Lower leg skin (tissue), 3 donors: ENCODE results near the gene ARHGAP4.

Source experiments
- POLR2A ChIP-seq, 2 donors: fragments of 450-650 bp; IDR thresholded peaks; one replicate each; pipeline ENCODE4 v1.6.1; 2016 to 2017; ENCODE audit warnings: antibody characterized with exemption in 2 of 2, mild to moderate bottlenecking in 1 of 2, moderate library complexity in 1 of 2
- TF ChIP-seq, protein P1 (sequence below), 3 donors: fragments of 450-650 bp; IDR thresholded peaks; one replicate each; pipeline ENCODE4 v1.5.1; 2016; ENCODE audit warnings: antibody characterized with exemption in 3 of 3, mild to moderate bottlenecking in 3 of 3, moderate library complexity in 2 of 3

DNA sequence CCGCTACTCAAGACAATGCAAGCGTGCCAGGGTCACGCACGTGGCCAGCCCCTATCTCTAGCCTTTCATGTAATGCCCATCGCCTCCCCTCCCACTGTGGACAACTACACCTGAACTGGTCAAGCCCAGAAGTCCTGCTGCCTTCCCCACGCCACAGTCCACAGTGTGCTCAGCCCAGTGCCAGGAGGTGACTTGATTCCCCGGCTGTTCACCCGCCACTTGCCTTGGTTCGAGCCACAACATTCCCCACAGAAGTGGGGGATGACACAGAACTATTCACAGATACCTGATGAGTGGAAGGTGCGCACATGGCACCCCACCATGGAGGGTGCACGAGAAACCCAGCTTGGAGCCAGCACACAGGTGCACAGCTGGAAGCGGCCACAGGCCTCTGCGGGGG lies 6.8 kb downstream of the ARHGAP4 start:
- TF ChIP-seq, protein P1, sequence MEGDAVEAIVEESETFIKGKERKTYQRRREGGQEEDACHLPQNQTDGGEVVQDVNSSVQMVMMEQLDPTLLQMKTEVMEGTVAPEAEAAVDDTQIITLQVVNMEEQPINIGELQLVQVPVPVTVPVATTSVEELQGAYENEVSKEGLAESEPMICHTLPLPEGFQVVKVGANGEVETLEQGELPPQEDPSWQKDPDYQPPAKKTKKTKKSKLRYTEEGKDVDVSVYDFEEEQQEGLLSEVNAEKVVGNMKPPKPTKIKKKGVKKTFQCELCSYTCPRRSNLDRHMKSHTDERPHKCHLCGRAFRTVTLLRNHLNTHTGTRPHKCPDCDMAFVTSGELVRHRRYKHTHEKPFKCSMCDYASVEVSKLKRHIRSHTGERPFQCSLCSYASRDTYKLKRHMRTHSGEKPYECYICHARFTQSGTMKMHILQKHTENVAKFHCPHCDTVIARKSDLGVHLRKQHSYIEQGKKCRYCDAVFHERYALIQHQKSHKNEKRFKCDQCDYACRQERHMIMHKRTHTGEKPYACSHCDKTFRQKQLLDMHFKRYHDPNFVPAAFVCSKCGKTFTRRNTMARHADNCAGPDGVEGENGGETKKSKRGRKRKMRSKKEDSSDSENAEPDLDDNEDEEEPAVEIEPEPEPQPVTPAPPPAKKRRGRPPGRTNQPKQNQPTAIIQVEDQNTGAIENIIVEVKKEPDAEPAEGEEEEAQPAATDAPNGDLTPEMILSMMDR (IDR thresholded peaks at IDR 0.05), result no peak
- no peak for TF ChIP-seq POLR2A (IDR thresholded peaks at IDR 0.05)
